SK-N-MC (cell line): ENCODE results near the gene ENPP3.

Source experiments
- EZH2 ChIP-seq: fragments of 200-600 bp; sonication (generic); IDR thresholded peaks from one replicate; pipeline ENCODE4 v1.6.1; 2017; ENCODE audit warnings: antibody characterized with exemption
- FOXP2 ChIP-seq: optimal IDR thresholded peaks from 2 replicates; pipeline ENCODE3; 2011; ENCODE audit warnings: mild to moderate bottlenecking, moderate library complexity; ENCODE audit not compliant: insufficient read depth; ENCODE audit errors: extremely low read length, control extremely low read depth
- POLR2AphosphoS5 ChIP-seq: IDR thresholded peaks from 2 replicates; pipeline ENCODE4 v1.6.1; 2012; ENCODE audit warnings: mild to moderate bottlenecking, low read depth, low read length, borderline replicate concordance

DNA sequence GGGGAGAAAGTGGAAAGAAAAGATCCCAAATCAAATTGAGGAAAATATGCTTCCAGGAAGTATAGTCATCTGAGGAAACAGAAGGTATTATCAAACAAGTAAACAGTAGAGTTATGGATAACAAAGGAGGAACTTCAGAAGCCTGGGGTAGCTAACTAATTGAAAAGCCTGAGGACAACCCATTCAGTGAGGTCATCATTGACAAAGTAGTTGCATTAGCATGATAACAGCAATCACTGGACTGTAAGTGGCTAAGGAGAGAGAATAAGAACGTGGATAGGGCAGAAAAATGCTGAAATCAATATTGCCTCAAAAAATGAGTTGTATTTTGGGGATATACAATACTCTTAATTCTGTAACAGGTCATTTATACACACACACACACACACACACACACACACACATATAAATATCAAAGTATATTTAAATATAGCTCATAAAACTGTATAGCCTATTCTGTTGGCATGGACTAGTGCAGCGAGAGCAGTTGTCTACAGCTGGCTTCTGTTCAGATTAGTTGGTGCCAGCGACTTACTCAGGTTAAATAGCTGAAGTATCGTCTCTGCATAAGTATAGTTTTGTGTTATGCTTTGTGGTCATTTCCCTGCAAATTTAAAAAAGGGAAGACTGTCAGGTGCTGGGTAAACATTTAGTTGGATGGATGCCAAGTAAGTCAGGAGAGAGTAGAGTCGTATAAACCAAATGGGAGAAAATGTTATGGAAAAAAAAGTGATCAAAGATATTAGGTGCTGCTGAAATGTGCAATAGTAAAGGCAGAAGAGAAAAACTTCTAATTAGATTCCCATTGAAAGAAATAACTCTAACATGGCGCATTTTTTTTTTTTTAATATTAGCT, 107.6 kb downstream of the ENPP3 start:
- no peak for TF ChIP-seq EZH2
- no peak for TF ChIP-seq POLR2AphosphoS5
- TF ChIP-seq FOXP2: no peak
